ENCODE measurements around the gene IGSF1. TPM values are rescaled to one million over a fixed set of nuclear protein-coding genes. Genes with fewer than 3 reads are reported as not detected.

The IGSF1 gene
- total and polyA plus RNA-seq, 2 of the 13 experiments (the other 11 are each of a cell fraction or from before 2014, with no cell fraction given), result 58.7 to 108 TPM

DNA sequence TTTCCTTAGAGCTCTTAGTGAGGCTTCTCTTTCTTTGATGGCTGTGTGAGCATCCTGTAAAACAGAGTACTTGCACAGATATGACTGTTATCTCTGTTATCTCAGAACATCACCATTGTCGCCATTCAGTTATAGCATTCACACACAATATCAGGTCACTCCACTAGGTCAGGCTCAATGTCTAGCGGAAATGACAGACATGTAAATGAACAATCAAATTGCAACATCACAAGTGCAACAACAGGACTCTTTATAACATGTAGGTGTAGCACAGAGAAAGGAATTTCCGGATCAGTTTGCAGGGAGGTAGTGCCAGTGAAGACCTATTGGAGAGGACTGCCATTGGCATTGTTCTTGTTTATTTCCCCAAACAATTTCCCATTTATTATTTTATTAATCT is 43.2 kb upstream of the IGSF1 start (continued):
- TF ChIP-seq, protein P1, sequence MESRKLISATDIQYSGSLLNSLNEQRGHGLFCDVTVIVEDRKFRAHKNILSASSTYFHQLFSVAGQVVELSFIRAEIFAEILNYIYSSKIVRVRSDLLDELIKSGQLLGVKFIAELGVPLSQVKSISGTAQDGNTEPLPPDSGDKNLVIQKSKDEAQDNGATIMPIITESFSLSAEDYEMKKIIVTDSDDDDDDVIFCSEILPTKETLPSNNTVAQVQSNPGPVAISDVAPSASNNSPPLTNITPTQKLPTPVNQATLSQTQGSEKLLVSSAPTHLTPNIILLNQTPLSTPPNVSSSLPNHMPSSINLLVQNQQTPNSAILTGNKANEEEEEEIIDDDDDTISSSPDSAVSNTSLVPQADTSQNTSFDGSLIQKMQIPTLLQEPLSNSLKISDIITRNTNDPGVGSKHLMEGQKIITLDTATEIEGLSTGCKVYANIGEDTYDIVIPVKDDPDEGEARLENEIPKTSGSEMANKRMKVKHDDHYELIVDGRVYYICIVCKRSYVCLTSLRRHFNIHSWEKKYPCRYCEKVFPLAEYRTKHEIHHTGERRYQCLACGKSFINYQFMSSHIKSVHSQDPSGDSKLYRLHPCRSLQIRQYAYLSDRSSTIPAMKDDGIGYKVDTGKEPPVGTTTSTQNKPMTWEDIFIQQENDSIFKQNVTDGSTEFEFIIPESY (CRISPR knock-in tag; IDR thresholded peaks at IDR 0.05), result no peak
- TF ChIP-seq SALL2 (CRISPR knock-in tag; IDR thresholded peaks at IDR 0.05), result no peak
- TF ChIP-seq NCOA1 (CRISPR knock-in tag; IDR thresholded peaks at IDR 0.05), result no peak
- TF ChIP-seq, protein P2, sequence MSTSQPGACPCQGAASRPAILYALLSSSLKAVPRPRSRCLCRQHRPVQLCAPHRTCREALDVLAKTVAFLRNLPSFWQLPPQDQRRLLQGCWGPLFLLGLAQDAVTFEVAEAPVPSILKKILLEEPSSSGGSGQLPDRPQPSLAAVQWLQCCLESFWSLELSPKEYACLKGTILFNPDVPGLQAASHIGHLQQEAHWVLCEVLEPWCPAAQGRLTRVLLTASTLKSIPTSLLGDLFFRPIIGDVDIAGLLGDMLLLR (CRISPR knock-in tag; IDR thresholded peaks at IDR 0.05), result no peak
- TF ChIP-seq SOX13 (IDR thresholded peaks at IDR 0.05), result 0 out of 2 replicates have a peak, but pooled peaks have one; percentile 43
- TF ChIP-seq SOX13 (CRISPR knock-in tag; conservative IDR thresholded peaks at IDR 0.05 in 1 of 2, IDR thresholded peaks at IDR 0.05 in 1 of 2), result peak in 1 of 2 experiments; percentile 80; a peak in 2 of 4 replicates
- no peak for TF ChIP-seq ZNF772 (CRISPR knock-in tag; IDR thresholded peaks at IDR 0.05)
- no peak for TF ChIP-seq ZNF562 (CRISPR knock-in tag; IDR thresholded peaks at IDR 0.05; ENCODE audit: borderline replicate concordance)
- no peak for TF ChIP-seq GABPA (IDR thresholded peaks at IDR 0.05; ENCODE audit: low read depth, low read length)
- peak; percentile 19; the same call in 1 of the 2 replicates for TF ChIP-seq GABPA (CRISPR knock-in tag; IDR thresholded peaks at IDR 0.05; ENCODE audit: low read depth)
- TF ChIP-seq ZFP36 (IDR thresholded peaks at IDR 0.05; ENCODE audit: borderline replicate concordance, low read depth, low read length, partially characterized antibody), result no peak
- TF ChIP-seq ZNF296 (CRISPR knock-in tag; conservative IDR thresholded peaks at IDR 0.05), result no peak
- TF ChIP-seq, protein P3, sequence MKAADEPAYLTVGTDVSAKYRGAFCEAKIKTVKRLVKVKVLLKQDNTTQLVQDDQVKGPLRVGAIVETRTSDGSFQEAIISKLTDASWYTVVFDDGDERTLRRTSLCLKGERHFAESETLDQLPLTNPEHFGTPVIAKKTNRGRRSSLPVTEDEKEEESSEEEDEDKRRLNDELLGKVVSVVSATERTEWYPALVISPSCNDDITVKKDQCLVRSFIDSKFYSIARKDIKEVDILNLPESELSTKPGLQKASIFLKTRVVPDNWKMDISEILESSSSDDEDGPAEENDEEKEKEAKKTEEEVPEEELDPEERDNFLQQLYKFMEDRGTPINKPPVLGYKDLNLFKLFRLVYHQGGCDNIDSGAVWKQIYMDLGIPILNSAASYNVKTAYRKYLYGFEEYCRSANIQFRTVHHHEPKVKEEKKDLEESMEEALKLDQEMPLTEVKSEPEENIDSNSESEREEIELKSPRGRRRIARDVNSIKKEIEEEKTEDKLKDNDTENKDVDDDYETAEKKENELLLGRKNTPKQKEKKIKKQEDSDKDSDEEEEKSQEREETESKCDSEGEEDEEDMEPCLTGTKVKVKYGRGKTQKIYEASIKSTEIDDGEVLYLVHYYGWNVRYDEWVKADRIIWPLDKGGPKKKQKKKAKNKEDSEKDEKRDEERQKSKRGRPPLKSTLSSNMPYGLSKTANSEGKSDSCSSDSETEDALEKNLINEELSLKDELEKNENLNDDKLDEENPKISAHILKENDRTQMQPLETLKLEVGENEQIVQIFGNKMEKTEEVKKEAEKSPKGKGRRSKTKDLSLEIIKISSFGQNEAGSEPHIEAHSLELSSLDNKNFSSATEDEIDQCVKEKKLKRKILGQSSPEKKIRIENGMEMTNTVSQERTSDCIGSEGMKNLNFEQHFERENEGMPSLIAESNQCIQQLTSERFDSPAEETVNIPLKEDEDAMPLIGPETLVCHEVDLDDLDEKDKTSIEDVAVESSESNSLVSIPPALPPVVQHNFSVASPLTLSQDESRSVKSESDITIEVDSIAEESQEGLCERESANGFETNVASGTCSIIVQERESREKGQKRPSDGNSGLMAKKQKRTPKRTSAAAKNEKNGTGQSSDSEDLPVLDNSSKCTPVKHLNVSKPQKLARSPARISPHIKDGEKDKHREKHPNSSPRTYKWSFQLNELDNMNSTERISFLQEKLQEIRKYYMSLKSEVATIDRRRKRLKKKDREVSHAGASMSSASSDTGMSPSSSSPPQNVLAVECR (CRISPR knock-in tag; IDR thresholded peaks at IDR 0.05; ENCODE audit: borderline replicate concordance), result no peak
- no peak for TF ChIP-seq PAWR (CRISPR knock-in tag; IDR thresholded peaks at IDR 0.05; ENCODE audit: borderline replicate concordance)
- TF ChIP-seq KDM6A (CRISPR knock-in tag; IDR thresholded peaks at IDR 0.05; ENCODE audit: low read depth), result no peak
- TF ChIP-seq FLYWCH1 (CRISPR knock-in tag; IDR thresholded peaks at IDR 0.05), result no peak
- 0 out of 2 replicates have a peak, but pooled peaks have one; percentile 14 for TF ChIP-seq HNF4A (CRISPR knock-in tag; IDR thresholded peaks at IDR 0.05)
- peak; percentile 74 for TF ChIP-seq ZNF317 (CRISPR knock-in tag; IDR thresholded peaks at IDR 0.05)
- TF ChIP-seq CEBPG (CRISPR knock-in tag; IDR thresholded peaks at IDR 0.05), result peak; percentile 73
- TF ChIP-seq ZFP41 (CRISPR knock-in tag; IDR thresholded peaks at IDR 0.05; ENCODE audit: borderline replicate concordance), result no peak
- no peak for TF ChIP-seq PHF20 (CRISPR knock-in tag; IDR thresholded peaks at IDR 0.05)
- TF ChIP-seq ZNF180 (CRISPR knock-in tag; IDR thresholded peaks at IDR 0.05; ENCODE audit: borderline replicate concordance, low read depth), result no peak
- TF ChIP-seq ZNF251 (CRISPR knock-in tag; IDR thresholded peaks at IDR 0.05), result no peak
- TF ChIP-seq NFIB (CRISPR knock-in tag; IDR thresholded peaks at IDR 0.05; ENCODE audit: borderline replicate concordance), result no peak
- no peak for TF ChIP-seq RXRB (CRISPR knock-in tag; IDR thresholded peaks at IDR 0.05; ENCODE audit: borderline replicate concordance)
- no peak for TF ChIP-seq TBX2 (CRISPR knock-in tag; IDR thresholded peaks at IDR 0.05; ENCODE audit: borderline replicate concordance)
- no peak for TF ChIP-seq ZNF33B (CRISPR knock-in tag; IDR thresholded peaks at IDR 0.05)
- TF ChIP-seq KLF11 (CRISPR knock-in tag; IDR thresholded peaks at IDR 0.05), result no peak

Data from HepG2 (cell line).